ENCODE data around the gene AZI2. TPM values are rescaled to one million over a fixed set of nuclear protein-coding genes. Genes with fewer than 3 reads are reported as not detected.
A peak's percentile ranks its signal among the peaks of the same experiment; 100 is the strongest.

Gene AZI2
- total RNA-seq, 4 donors from 2014 or later: 31.0 to 119 (median 65.0) TPM

- no peaks in the 10 kb centered on the region for H3K4me1 ChIP-seq
Observed at GRCh38 chr3:28317438-28318022, 31.1 kb downstream of the AZI2 start.

GRCh38 chr3:28316226-28316625, 32.4 kb downstream of the AZI2 start:
- in situ Hi-C loops (cut with MboI; ENCODE audit: low pct_ligation_motif_present in 1 of 4, low pct_unique_long_range_greater_than_20kb in 1 of 4, low sequenced_read_pairs in 3 of 4) (loop anchor here in 2 of 4 donors (25.0 kb wide), 2 partner anchors 604 to 1004 kb away; partner anchors contain the start of gene EOMES (in 2 of the 2)), intact Hi-C loops (cut with DNase I; ENCODE audit: low total_unique reads) (no loop called here)
- 69 to 83% methylated on average over 2 of the region's 2 CpGs for WGBS, 2 donors (ENCODE audit: low coverage in 1 of 2)
- DNase-seq: no peak
- H3K4me1 ChIP-seq: no peaks in the 10 kb centered on the region
- no peak for TF ChIP-seq POLR2A (IDR thresholded peaks at IDR 0.05)
- TF ChIP-seq EP300 (IDR thresholded peaks at IDR 0.05; ENCODE audit: low read depth): no peak
- TF ChIP-seq CTCF (IDR thresholded peaks at IDR 0.05): no peak
- TF ChIP-seq POLR2AphosphoS5 (IDR thresholded peaks at IDR 0.05): no peak
- H3K36me3 ChIP-seq: peaks cover 0 to 11% (median 0%) of the 10 kb centered on the region in 4 donors
- H3K27ac ChIP-seq: no peak overlapping the region
- no peaks in the 10 kb centered on the region for H3K9me3 ChIP-seq
- H3K4me3 ChIP-seq: no peak overlapping the region
- H3K27me3 ChIP-seq: no peaks in the 10 kb centered on the region

More at GRCh38 chr3:28317438-28318022, 31.1 kb downstream of the AZI2 start:
- no peak overlapping the region for H3K27ac ChIP-seq
- TF ChIP-seq CTCF (IDR thresholded peaks at IDR 0.05) (peak; percentile 31 to 51 (median 43)), POLR2AphosphoS5 (IDR thresholded peaks at IDR 0.05) (no peak)
- H3K27me3 ChIP-seq: no peaks in the 10 kb centered on the region
- in situ Hi-C loops (cut with MboI; ENCODE audit: low pct_ligation_motif_present in 1 of 4, low pct_unique_long_range_greater_than_20kb in 1 of 4, low sequenced_read_pairs in 3 of 4) (loop anchor here in 2 of 4 donors (25.0 kb wide), 2 partner anchors 605 to 1005 kb away; partner anchors contain the start of gene EOMES (in 2 of the 2)), intact Hi-C loops (cut with DNase I; ENCODE audit: low total_unique reads) (loop anchor here (1.0 kb wide), 1 partner anchor 21 kb away; no protein-coding TSS in a partner anchor)
- H3K36me3 ChIP-seq: peaks cover 0 to 16% (median 0%) of the 10 kb centered on the region in 4 donors
- 32 to 47% methylated on average over 2 of the region's 2 CpGs for WGBS, 2 donors (ENCODE audit: low coverage in 1 of 2)
- no peaks in the 10 kb centered on the region for H3K9me3 ChIP-seq
- no peak overlapping the region for H3K4me3 ChIP-seq
- DNase-seq: peak; percentile 13

GRCh38 chr3:28315711-28316110, 32.9 kb downstream of the AZI2 start:
- H3K4me3 ChIP-seq: no peak overlapping the region
- H3K36me3 ChIP-seq: peaks cover 0 to 11% (median 0%) of the 10 kb centered on the region in 4 donors
- WGBS, 2 donors (ENCODE audit: low coverage in 1 of 2): 50 to 61% methylated on average over 1 of the region's 1 CpG
- in situ Hi-C loops (cut with MboI; ENCODE audit: low pct_ligation_motif_present in 1 of 4, low pct_unique_long_range_greater_than_20kb in 1 of 4, low sequenced_read_pairs in 3 of 4) (loop anchor here in 2 of 4 donors (25.0 kb wide), 2 partner anchors 603 to 1003 kb away; partner anchors contain the start of gene EOMES (in 2 of the 2)), intact Hi-C loops (cut with DNase I; ENCODE audit: low total_unique reads) (no loop called here)
- H3K9me3 ChIP-seq: no peaks in the 10 kb centered on the region
- no peak for DNase-seq
- H3K4me1 ChIP-seq: no peaks in the 10 kb centered on the region
- H3K27ac ChIP-seq: no peak overlapping the region
- no peak for TF ChIP-seq CTCF (IDR thresholded peaks at IDR 0.05)
- TF ChIP-seq POLR2AphosphoS5 (IDR thresholded peaks at IDR 0.05): no peak
- TF ChIP-seq POLR2A (IDR thresholded peaks at IDR 0.05): no peak
- no peak for TF ChIP-seq EP300 (IDR thresholded peaks at IDR 0.05; ENCODE audit: low read depth)
- H3K27me3 ChIP-seq: no peaks in the 10 kb centered on the region

GRCh38 chr3:28308196-28308595, 40.4 kb downstream of the AZI2 start:
- H3K9me3 ChIP-seq: no peaks in the 10 kb centered on the region
- no peaks in the 10 kb centered on the region for H3K36me3 ChIP-seq
- DNase-seq: no peak
- TF ChIP-seq CTCF (IDR thresholded peaks at IDR 0.05) (no peak), POLR2AphosphoS5 (IDR thresholded peaks at IDR 0.05) (no peak), EP300 (IDR thresholded peaks at IDR 0.05; ENCODE audit: low read depth) (no peak), POLR2A (IDR thresholded peaks at IDR 0.05) (no peak)
- H3K27ac ChIP-seq: no peak overlapping the region
- no peak overlapping the region for H3K4me3 ChIP-seq
- intact Hi-C loops (cut with DNase I; ENCODE audit: low total_unique reads) (no loop called here), in situ Hi-C loops (cut with MboI; ENCODE audit: low pct_ligation_motif_present in 1 of 4, low pct_unique_long_range_greater_than_20kb in 1 of 4, low sequenced_read_pairs in 3 of 4) (loop anchor here in 2 of 4 donors (25.0 kb wide), 2 partner anchors 596 to 996 kb away; partner anchors contain the start of gene EOMES (in 2 of the 2))
- WGBS, 2 donors (ENCODE audit: low coverage in 1 of 2): 81 to 82% methylated on average over 3 of the region's 3 CpGs
- H3K4me1 ChIP-seq: no peaks in the 10 kb centered on the region
- H3K27me3 ChIP-seq: no peaks in the 10 kb centered on the region
